Omental fat pad (tissue), 4 donors: ENCODE data around the gene IRS2. TPM values are rescaled to one million over a fixed set of nuclear protein-coding genes. Genes with fewer than 3 reads are reported as not detected.

Experiments used
- ATAC-seq: fragments of 150-250 bp; one replicate; pipeline ENCODE4 v1.9.1; 2016; ENCODE audit warnings: mild to moderate bottlenecking, moderate library complexity; ENCODE audit not compliant: low FRiP score
- DNase-seq: peaks from one replicate; pipeline ENCODE4 v3.0.0-alpha.2; 2019; ENCODE audit warnings: low spot score
- CTCF ChIP-seq, 3 donors: fragments of 450-650 bp; IDR thresholded peaks; one replicate each; pipeline ENCODE4 v1.5.1; 2016 to 2017; ENCODE audit warnings: antibody characterized with exemption in 3 of 3, mild to moderate bottlenecking in 3 of 3, moderate library complexity in 2 of 3
- total RNA-seq, 4 donors: library from RNA; depleted of rRNA; stranded (reverse); fragments of >200 nt; gene quantifications; one replicate each; pipeline ENCODE4 v1.1.0, GENCODE V29; 2016

Gene IRS2
- total RNA-seq, 4 donors from 2014 or later, result 25.2 to 70.9 (median 34.2) TPM

- ATAC-seq (no peak), DNase-seq (no peak)
- TF ChIP-seq CTCF (IDR thresholded peaks at IDR 0.05), result no peak
Observed at GRCh38 chr13:109724603-109725002, 61.8 kb downstream of the IRS2 start.

- no peak for ATAC-seq
- no peak for TF ChIP-seq CTCF (IDR thresholded peaks at IDR 0.05)
- no peak for DNase-seq
Observed at GRCh38 chr13:109723046-109723445, 63.3 kb downstream of the IRS2 start.

GRCh38 chr13:109722068-109722467, 64.3 kb downstream of the IRS2 start:
- DNase-seq (no peak), ATAC-seq (no peak)
- TF ChIP-seq CTCF (IDR thresholded peaks at IDR 0.05), result no peak

- no peak for DNase-seq
- TF ChIP-seq CTCF (IDR thresholded peaks at IDR 0.05), result no peak
- ATAC-seq, result no peak
Observed at GRCh38 chr13:109720758-109721184, 65.6 kb downstream of the IRS2 start.

- no peak for TF ChIP-seq CTCF (IDR thresholded peaks at IDR 0.05)
- ATAC-seq (no peak), DNase-seq (no peak)
Observed at GRCh38 chr13:109719962-109720646, 66.3 kb downstream of the IRS2 start.

GRCh38 chr13:109718726-109719125, 67.7 kb downstream of the IRS2 start:
- TF ChIP-seq CTCF (IDR thresholded peaks at IDR 0.05), result no peak
- DNase-seq (no peak), ATAC-seq (no peak)

GRCh38 chr13:109717686-109718085, 68.7 kb downstream of the IRS2 start:
- no peak for TF ChIP-seq CTCF (IDR thresholded peaks at IDR 0.05)
- no peak for ATAC-seq

More at GRCh38 chr13:109717686-109718085, 68.7 kb downstream of the IRS2 start:
- DNase-seq, result no peak
